Stimulated activated CD4-positive, alpha-beta T cell treated with anti-CD3 and anti-CD28 coated beads, Interleukin-1b, Interleukin-23, amount 100 ng/mL, for 48 hours (primary cell): ENCODE data around the gene KIRREL1.

Experiments used
- DNase-seq: peaks from one replicate; pipeline ENCODE4 v3.0.0-alpha.2; 2020

Gene KIRREL1

GRCh38 chr1:158077411-158078256 lies 84.2 kb downstream of the KIRREL1 start:
- DNase-seq = no peak

GRCh38 chr1:158078569-158079080 lies 85.2 kb downstream of the KIRREL1 start:
- DNase-seq = no peak

GRCh38 chr1:158080066-158080465 lies 86.6 kb downstream of the KIRREL1 start:
- no peak for DNase-seq

- no peak for DNase-seq
Observed at GRCh38 chr1:158084336-158084735, 90.9 kb downstream of the KIRREL1 start.

- DNase-seq = no peak
Observed at GRCh38 chr1:158084747-158085146, 91.3 kb downstream of the KIRREL1 start.

GRCh38 chr1:158087320-158087927 lies 94.0 kb downstream of the KIRREL1 start:
- DNase-seq = peak; percentile 22

- no peak for DNase-seq
Observed at GRCh38 chr1:158089476-158089875, 96.0 kb downstream of the KIRREL1 start.

GRCh38 chr1:158089925-158090637 lies 96.6 kb downstream of the KIRREL1 start:
- DNase-seq = no peak

- no peak for DNase-seq
Observed at GRCh38 chr1:158093376-158093775, 99.9 kb downstream of the KIRREL1 start.

- DNase-seq = no peak
Observed at GRCh38 chr1:158094571-158094970, 101.1 kb downstream of the KIRREL1 start.

- DNase-seq = peak; percentile 31
Observed at GRCh38 chr1:158095737-158096335, 102.4 kb downstream of the KIRREL1 start.

- no peak for DNase-seq
Observed at GRCh38 chr1:158098256-158098655, 104.8 kb downstream of the KIRREL1 start.

- no peak for DNase-seq
Observed at GRCh38 chr1:158099185-158099584, 105.7 kb downstream of the KIRREL1 start.

GRCh38 chr1:158100498-158100897 lies 107.1 kb downstream of the KIRREL1 start:
- DNase-seq = no peak

- no peak for DNase-seq
Observed at GRCh38 chr1:158101455-158101854, 108.0 kb downstream of the KIRREL1 start.

GRCh38 chr1:158101927-158102326 lies 108.5 kb downstream of the KIRREL1 start:
- no peak for DNase-seq

GRCh38 chr1:158102881-158103674 lies 109.6 kb downstream of the KIRREL1 start:
- DNase-seq = no peak

GRCh38 chr1:158103861-158104522 lies 110.5 kb downstream of the KIRREL1 start:
- DNase-seq = no peak

- no peak for DNase-seq
Observed at GRCh38 chr1:158104891-158105290, 111.4 kb downstream of the KIRREL1 start.

- DNase-seq = no peak
Observed at GRCh38 chr1:158105352-158106095, 112.1 kb downstream of the KIRREL1 start.

GRCh38 chr1:158107916-158108315 lies 114.5 kb downstream of the KIRREL1 start:
- DNase-seq = no peak
